H9 (cell line): ENCODE data around the gene CSNK1G1. TPM values are rescaled to one million over a fixed set of nuclear protein-coding genes. Genes with fewer than 3 reads are reported as not detected.
A peak's percentile ranks its signal among the peaks of the same experiment; 100 is the strongest.

ENCODE experiments used
- DNase-seq: peaks from one replicate; pipeline ENCODE4 v3.0.0-alpha.2; 2017
- H2AFZ ChIP-seq: one replicate; pipeline ENCODE4 v1.6.1; 2013; ENCODE audit warnings: mild to moderate bottlenecking, low read length, control low read depth, moderate library complexity
- H2AK5ac ChIP-seq: 2 replicates; pipeline ENCODE4 v1.6.1; 2013; ENCODE audit warnings: low read length, control low read depth, mixed read lengths; ENCODE audit not compliant: insufficient read length
- H2BK120ac ChIP-seq: one replicate; pipeline ENCODE4 v1.6.1; 2013; ENCODE audit warnings: low read depth, mild to moderate bottlenecking, low read length, control low read depth, inconsistent platforms; ENCODE audit not compliant: poor library complexity, severe bottlenecking
- H2BK12ac ChIP-seq: 2 replicates; pipeline ENCODE4 v1.6.1; 2013; ENCODE audit warnings: low read length, control low read depth, mixed read lengths, low read depth; ENCODE audit not compliant: insufficient read length
- H2BK15ac ChIP-seq: 2 replicates; pipeline ENCODE4 v1.6.1; 2013; ENCODE audit warnings: low read depth, low read length, control low read depth
- H2BK20ac ChIP-seq: one replicate; pipeline ENCODE4 v1.6.1; 2013; ENCODE audit warnings: low read depth, mild to moderate bottlenecking, low read length, control low read depth, inconsistent platforms; ENCODE audit not compliant: poor library complexity, severe bottlenecking
- H2BK5ac ChIP-seq: 2 replicates; pipeline ENCODE4 v1.6.1; 2013; ENCODE audit warnings: low read length, control low read depth, mixed read lengths; ENCODE audit not compliant: insufficient read length
- H3K14ac ChIP-seq: 2 replicates; pipeline ENCODE4 v1.6.1; 2013; ENCODE audit warnings: low read length, control low read depth; ENCODE audit not compliant: insufficient read depth
- H3K18ac ChIP-seq: 2 replicates; pipeline ENCODE4 v1.6.1; 2013; ENCODE audit warnings: low read depth, mild to moderate bottlenecking, mixed read lengths, low read length, control low read depth; ENCODE audit not compliant: insufficient read length
- H3K23ac ChIP-seq: 2 replicates; pipeline ENCODE4 v1.6.1; 2013; ENCODE audit warnings: low read length, control low read depth, mixed read lengths, low read depth; ENCODE audit not compliant: insufficient read length
- H3K23me2 ChIP-seq: 2 replicates; pipeline ENCODE4 v1.6.1; 2013; ENCODE audit warnings: low read depth, mild to moderate bottlenecking, mixed read lengths, low read length, control low read depth; ENCODE audit not compliant: insufficient read length, poor library complexity, severe bottlenecking
- H3K27ac ChIP-seq: 2 replicates; pipeline ENCODE4 v1.5.1; 2013; ENCODE audit warnings: low read length, control low read depth, mixed read lengths, low read depth; ENCODE audit not compliant: insufficient read length
- H3K27me3 ChIP-seq: 2 replicates; pipeline ENCODE4 v1.6.1; 2013; ENCODE audit warnings: low read length, control low read depth, inconsistent platforms; ENCODE audit not compliant: insufficient read depth
- H3K4ac ChIP-seq: 2 replicates; pipeline ENCODE4 v1.6.1; 2013; ENCODE audit warnings: low read depth, mild to moderate bottlenecking, control low read depth, inconsistent platforms, low read length, moderate library complexity
- H3K4me1 ChIP-seq: 2 replicates; pipeline ENCODE4 v1.6.1; 2013; ENCODE audit warnings: low read length, control low read depth, inconsistent platforms; ENCODE audit not compliant: insufficient read depth
- H3K4me2 ChIP-seq: 2 replicates; pipeline ENCODE4 v1.6.1; 2013; ENCODE audit warnings: low read length, control low read depth, mixed read lengths; ENCODE audit not compliant: insufficient read length, insufficient read depth
- H3K56ac ChIP-seq: 2 replicates; pipeline ENCODE4 v1.6.1; 2013; ENCODE audit warnings: low read depth, mild to moderate bottlenecking, mixed read lengths, low read length, control low read depth; ENCODE audit not compliant: insufficient read length
- H3K79me1 ChIP-seq: 2 replicates; pipeline ENCODE4 v1.6.1; 2013; ENCODE audit warnings: low read depth, mild to moderate bottlenecking, moderate library complexity, low read length, control low read depth, inconsistent platforms; ENCODE audit not compliant: insufficient read depth, poor library complexity, severe bottlenecking
- H3K79me2 ChIP-seq: 2 replicates; pipeline ENCODE4 v1.6.1; 2013; ENCODE audit warnings: low read length, control low read depth, inconsistent platforms; ENCODE audit not compliant: insufficient read depth
- H3K9ac ChIP-seq: 2 replicates; pipeline ENCODE4 v1.6.1; 2013; ENCODE audit warnings: low read length, control low read depth, mixed read lengths; ENCODE audit not compliant: insufficient read length; ENCODE audit errors: extremely low read depth
- H3K9me3 ChIP-seq: one replicate; pipeline ENCODE4 v1.6.1; 2013; ENCODE audit warnings: low read depth, low read length, inconsistent platforms; ENCODE audit not compliant: control insufficient read depth
- H3T11ph ChIP-seq: one replicate; pipeline ENCODE4 v1.6.1; 2013; ENCODE audit warnings: mild to moderate bottlenecking, low read length, control low read depth, inconsistent platforms
- H4K20me1 ChIP-seq: one replicate; pipeline ENCODE4 v1.6.1; 2013; ENCODE audit not compliant: control insufficient read depth, insufficient read length, insufficient read depth
- H4K5ac ChIP-seq: 2 replicates; pipeline ENCODE4 v1.6.1; 2013; ENCODE audit warnings: low read depth, mild to moderate bottlenecking, mixed read lengths, low read length, control low read depth; ENCODE audit not compliant: insufficient read length
- H4K8ac ChIP-seq: replicated peaks from 2 replicates; pipeline ENCODE4 v1.6.1; 2013; ENCODE audit warnings: low read length, control low read depth, mixed read lengths, low read depth; ENCODE audit not compliant: insufficient read length
- H4K91ac ChIP-seq: 2 replicates; pipeline ENCODE4 v1.6.1; 2013; ENCODE audit warnings: low read depth, mild to moderate bottlenecking, moderate library complexity, mixed read lengths, low read length, control low read depth; ENCODE audit not compliant: insufficient read length
- H3K27ac Mint-ChIP-seq, 3 experiments: 2 replicates in 2 of 3; 3 replicates in 1 of 3; pipeline ENCODE4 v1.8.0; 2020 to 2021; ENCODE audit warnings: mixed read lengths in 3 of 3, mild to moderate bottlenecking in 1 of 3, moderate library complexity in 1 of 3
- H3K27me3 Mint-ChIP-seq: 2 replicates; pipeline ENCODE4 v1.8.0; 2021; ENCODE audit warnings: low read depth, mild to moderate bottlenecking, moderate library complexity, mixed read lengths
- H3K36me3 Mint-ChIP-seq, 3 experiments: 2 replicates in 2 of 3; 3 replicates in 1 of 3; pipeline ENCODE4 v1.8.0; 2020 to 2021; ENCODE audit warnings: low read depth in 3 of 3, mixed read lengths in 3 of 3; ENCODE audit not compliant: insufficient read depth in 1 of 3
- H3K4me1 Mint-ChIP-seq, 2 experiments: 2 replicates each; pipeline ENCODE4 v1.8.0; 2020; ENCODE audit warnings: mixed read lengths in 2 of 2
- H3K4me3 Mint-ChIP-seq, 2 experiments: 2 replicates in 1 of 2; 3 replicates in 1 of 2; pipeline ENCODE4 v1.8.0; 2020 to 2021; ENCODE audit warnings: mild to moderate bottlenecking in 2 of 2, mixed read lengths in 2 of 2, moderate library complexity in 1 of 2
- H3K9me3 Mint-ChIP-seq, 2 experiments: 2 replicates in 1 of 2; 3 replicates in 1 of 2; pipeline ENCODE4 v1.8.0; 2020; ENCODE audit warnings: mild to moderate bottlenecking in 2 of 2, mixed read lengths in 2 of 2, moderate library complexity in 1 of 2
- CTCF ChIP-seq: fragments of 200-600 bp; sonication (generic); conservative IDR thresholded peaks from 3 replicates; pipeline ENCODE4 v1.8.0; 2021; ENCODE audit warnings: antibody characterized with exemption, mild to moderate bottlenecking
- WGBS: extraction: QIAGEN DNeasy Blood & Tissue Kit; methylation state at CpG from one replicate; pipeline ENCODE4 v1.1.7; 2013; ENCODE audit warnings: missing lambda C conversion rate, low lambda C conversion rate, mixed read lengths; ENCODE audit not compliant: insufficient read length; ENCODE audit errors: extremely low coverage; 5-methylcytosine and 5-hydroxymethylcytosine counted together
- total RNA-seq: library from RNA; stranded (reverse); gene quantifications from 2 replicates; pipeline ENCODE4 v1.2.1, GENCODE V29; 2021

Gene CSNK1G1
- total RNA-seq, 1 experiment from 2014 or later: 17.1 TPM

DNA sequence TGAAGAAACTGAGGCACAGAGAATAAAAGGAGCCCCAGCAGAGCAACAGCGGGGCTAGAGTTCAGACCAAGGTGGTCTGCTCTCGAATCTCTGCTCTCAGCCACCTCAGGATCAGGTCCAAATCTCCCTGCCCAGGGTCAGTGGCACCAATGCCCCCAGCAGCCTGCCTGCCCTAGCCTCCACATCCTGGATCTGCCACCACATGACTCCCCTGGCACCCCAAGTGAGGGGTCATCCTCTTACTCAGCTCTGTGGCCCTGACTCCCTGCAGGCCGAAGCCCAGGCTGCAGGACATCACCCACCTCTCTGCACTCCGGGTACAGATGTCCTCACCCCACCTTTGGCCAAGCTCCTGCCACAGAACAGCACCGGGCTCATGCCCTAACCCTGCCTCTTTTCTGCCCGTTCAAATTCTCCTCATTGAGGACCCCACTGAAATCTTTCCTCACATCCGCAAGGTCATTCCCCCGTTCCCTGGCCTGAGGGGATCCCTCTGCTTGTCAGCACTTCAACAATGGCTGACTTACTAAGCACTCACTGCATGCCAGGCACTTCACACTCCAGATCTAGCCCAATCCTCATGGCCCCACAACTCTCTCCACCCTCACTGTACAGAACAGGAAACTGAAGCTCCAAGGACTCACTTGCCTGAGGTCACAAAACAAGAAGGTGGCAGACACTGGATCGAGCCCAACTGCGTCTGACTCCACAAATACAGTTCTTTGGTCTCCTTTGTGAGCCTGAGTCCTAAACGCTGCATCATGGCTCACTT lies 197.4 kb downstream of the CSNK1G1 start:
- no peak overlapping the region for H2BK120ac ChIP-seq
- H2BK12ac ChIP-seq: no peak overlapping the region
- H3K4ac ChIP-seq: no peak overlapping the region
- H3K56ac ChIP-seq: no peak overlapping the region
- H2BK5ac ChIP-seq: no peak overlapping the region
- no peaks in the 10 kb centered on the region for H3K27me3 ChIP-seq
- WGBS: no CpG with 5 or more reads among the region's 11 CpGs
- H3K79me1 ChIP-seq: no peaks in the 10 kb centered on the region
- H3K27ac ChIP-seq: no peak overlapping the region
- no peaks in the 10 kb centered on the region for H4K20me1 ChIP-seq
- H3K18ac ChIP-seq: no peak overlapping the region
- no peaks in the 10 kb centered on the region for H3K4me1 ChIP-seq
- no peak overlapping the region for H2BK15ac ChIP-seq
- no peaks in the 10 kb centered on the region; a peak in 1 of 5 replicates for H3K9me3 Mint-ChIP-seq
- no peak for DNase-seq
- H3K14ac ChIP-seq: no peak overlapping the region
- H4K91ac ChIP-seq: no peak overlapping the region
- no peak overlapping the region for H4K8ac ChIP-seq
- H2BK20ac ChIP-seq: no peak overlapping the region
- H3K9ac ChIP-seq: no peak overlapping the region
- no peak overlapping the region for H2AFZ ChIP-seq
- no peak overlapping the region for H3K4me2 ChIP-seq
- peaks cover 2% of the 10 kb centered on the region; the same call in 1 of the 2 replicates for H3K27me3 Mint-ChIP-seq
- peaks cover 41 to 69% (median 56%) of the 10 kb centered on the region in 3 experiments; a peak in 6 of 7 replicates for H3K36me3 Mint-ChIP-seq
- TF ChIP-seq CTCF: no peak
- no peak overlapping the region for H2AK5ac ChIP-seq
- H3K9me3 ChIP-seq: no peaks in the 10 kb centered on the region
- no peaks in the 10 kb centered on the region for H3K23me2 ChIP-seq
- H3K79me2 ChIP-seq: no peaks in the 10 kb centered on the region; the same call in 1 of the 2 replicates
- no peak overlapping the region for H4K5ac ChIP-seq
- H3K27ac Mint-ChIP-seq: peak overlapping the region in 1 of 3 experiments; percentile 3; a peak in 3 of 7 replicates
- H3K4me1 Mint-ChIP-seq: peaks cover 12 to 13% of the 10 kb centered on the region in 2 experiments
- H3K23ac ChIP-seq: no peak overlapping the region
- H3T11ph ChIP-seq: no peak overlapping the region
- H3K4me3 Mint-ChIP-seq: no peak overlapping the region
